Measurements from ENCODE around the gene POLD2.

DNA sequence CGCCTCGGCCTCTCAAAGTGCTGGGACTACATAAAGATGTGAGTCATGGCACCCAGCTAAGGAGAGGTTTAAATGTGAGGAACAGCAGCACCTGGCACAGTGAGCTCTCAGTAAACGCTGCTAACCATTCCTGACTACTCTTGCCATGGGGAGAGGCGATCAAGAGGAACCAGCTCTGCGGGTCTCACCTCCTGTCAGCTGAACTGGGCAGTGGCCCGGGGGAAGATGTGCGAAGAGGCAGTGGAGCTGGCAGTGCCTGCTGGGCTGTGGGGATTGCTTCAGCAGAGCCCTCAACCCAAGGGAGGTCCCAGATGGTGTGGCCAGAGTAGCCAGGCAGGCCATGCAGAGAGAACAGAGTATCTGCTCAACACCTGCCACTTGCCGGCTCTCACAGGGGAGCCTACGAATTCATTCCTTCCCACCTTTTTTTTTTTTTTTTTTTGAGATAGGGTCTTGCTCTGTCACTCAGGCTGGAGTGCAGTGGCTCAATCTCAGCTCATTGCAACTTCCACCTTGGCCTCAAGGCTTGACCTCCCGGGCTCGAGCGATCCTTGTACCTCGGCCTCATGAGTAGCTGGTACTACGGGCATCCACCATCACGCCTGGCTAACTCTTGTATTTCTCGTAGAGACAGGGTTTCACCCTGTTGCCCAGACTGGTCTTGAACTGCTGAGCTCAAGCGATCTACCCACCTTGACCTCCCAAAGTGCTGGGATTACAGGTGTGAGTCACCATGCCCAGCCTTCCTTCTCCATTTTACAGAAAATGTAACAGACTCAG, 47.9 kb downstream of the POLD2 start:
- TF ChIP-seq, protein P1, sequence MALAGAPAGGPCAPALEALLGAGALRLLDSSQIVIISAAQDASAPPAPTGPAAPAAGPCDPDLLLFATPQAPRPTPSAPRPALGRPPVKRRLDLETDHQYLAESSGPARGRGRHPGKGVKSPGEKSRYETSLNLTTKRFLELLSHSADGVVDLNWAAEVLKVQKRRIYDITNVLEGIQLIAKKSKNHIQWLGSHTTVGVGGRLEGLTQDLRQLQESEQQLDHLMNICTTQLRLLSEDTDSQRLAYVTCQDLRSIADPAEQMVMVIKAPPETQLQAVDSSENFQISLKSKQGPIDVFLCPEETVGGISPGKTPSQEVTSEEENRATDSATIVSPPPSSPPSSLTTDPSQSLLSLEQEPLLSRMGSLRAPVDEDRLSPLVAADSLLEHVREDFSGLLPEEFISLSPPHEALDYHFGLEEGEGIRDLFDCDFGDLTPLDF (CRISPR knock-in tag; IDR thresholded peaks at IDR 0.05): no peak
- TF ChIP-seq MIXL1 (CRISPR knock-in tag; IDR thresholded peaks at IDR 0.05): no peak
- TF ChIP-seq, protein P2, sequence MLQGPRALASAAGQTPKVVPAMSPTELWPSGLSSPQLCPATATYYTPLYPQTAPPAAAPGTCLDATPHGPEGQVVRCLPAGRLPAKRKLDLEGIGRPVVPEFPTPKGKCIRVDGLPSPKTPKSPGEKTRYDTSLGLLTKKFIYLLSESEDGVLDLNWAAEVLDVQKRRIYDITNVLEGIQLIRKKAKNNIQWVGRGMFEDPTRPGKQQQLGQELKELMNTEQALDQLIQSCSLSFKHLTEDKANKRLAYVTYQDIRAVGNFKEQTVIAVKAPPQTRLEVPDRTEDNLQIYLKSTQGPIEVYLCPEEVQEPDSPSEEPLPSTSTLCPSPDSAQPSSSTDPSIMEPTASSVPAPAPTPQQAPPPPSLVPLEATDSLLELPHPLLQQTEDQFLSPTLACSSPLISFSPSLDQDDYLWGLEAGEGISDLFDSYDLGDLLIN (CRISPR knock-in tag; IDR thresholded peaks at IDR 0.05; ENCODE audit: borderline replicate concordance): no peak
- TF ChIP-seq, protein P3, sequence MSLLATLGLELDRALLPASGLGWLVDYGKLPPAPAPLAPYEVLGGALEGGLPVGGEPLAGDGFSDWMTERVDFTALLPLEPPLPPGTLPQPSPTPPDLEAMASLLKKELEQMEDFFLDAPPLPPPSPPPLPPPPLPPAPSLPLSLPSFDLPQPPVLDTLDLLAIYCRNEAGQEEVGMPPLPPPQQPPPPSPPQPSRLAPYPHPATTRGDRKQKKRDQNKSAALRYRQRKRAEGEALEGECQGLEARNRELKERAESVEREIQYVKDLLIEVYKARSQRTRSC (CRISPR knock-in tag; IDR thresholded peaks at IDR 0.05; ENCODE audit: low read depth): no peak
- TF ChIP-seq CBFB (CRISPR knock-in tag; IDR thresholded peaks at IDR 0.05): no peak
- no peak for TF ChIP-seq SNRNP70 (IDR thresholded peaks at IDR 0.05; ENCODE audit: low read depth, low read length)
- TF ChIP-seq MZF1 (CRISPR knock-in tag; IDR thresholded peaks at IDR 0.05; ENCODE audit: borderline replicate concordance): no peak
- no peak for TF ChIP-seq TAF1 (CRISPR knock-in tag; IDR thresholded peaks at IDR 0.05)
- no peak for TF ChIP-seq GABPA (IDR thresholded peaks at IDR 0.05; ENCODE audit: low read depth, low read length)
- TF ChIP-seq GABPA (CRISPR knock-in tag; IDR thresholded peaks at IDR 0.05; ENCODE audit: low read depth): no peak
- TF ChIP-seq, protein P4, sequence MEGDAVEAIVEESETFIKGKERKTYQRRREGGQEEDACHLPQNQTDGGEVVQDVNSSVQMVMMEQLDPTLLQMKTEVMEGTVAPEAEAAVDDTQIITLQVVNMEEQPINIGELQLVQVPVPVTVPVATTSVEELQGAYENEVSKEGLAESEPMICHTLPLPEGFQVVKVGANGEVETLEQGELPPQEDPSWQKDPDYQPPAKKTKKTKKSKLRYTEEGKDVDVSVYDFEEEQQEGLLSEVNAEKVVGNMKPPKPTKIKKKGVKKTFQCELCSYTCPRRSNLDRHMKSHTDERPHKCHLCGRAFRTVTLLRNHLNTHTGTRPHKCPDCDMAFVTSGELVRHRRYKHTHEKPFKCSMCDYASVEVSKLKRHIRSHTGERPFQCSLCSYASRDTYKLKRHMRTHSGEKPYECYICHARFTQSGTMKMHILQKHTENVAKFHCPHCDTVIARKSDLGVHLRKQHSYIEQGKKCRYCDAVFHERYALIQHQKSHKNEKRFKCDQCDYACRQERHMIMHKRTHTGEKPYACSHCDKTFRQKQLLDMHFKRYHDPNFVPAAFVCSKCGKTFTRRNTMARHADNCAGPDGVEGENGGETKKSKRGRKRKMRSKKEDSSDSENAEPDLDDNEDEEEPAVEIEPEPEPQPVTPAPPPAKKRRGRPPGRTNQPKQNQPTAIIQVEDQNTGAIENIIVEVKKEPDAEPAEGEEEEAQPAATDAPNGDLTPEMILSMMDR (CRISPR knock-in tag; IDR thresholded peaks at IDR 0.05): no peak
- TF ChIP-seq, protein P5, sequence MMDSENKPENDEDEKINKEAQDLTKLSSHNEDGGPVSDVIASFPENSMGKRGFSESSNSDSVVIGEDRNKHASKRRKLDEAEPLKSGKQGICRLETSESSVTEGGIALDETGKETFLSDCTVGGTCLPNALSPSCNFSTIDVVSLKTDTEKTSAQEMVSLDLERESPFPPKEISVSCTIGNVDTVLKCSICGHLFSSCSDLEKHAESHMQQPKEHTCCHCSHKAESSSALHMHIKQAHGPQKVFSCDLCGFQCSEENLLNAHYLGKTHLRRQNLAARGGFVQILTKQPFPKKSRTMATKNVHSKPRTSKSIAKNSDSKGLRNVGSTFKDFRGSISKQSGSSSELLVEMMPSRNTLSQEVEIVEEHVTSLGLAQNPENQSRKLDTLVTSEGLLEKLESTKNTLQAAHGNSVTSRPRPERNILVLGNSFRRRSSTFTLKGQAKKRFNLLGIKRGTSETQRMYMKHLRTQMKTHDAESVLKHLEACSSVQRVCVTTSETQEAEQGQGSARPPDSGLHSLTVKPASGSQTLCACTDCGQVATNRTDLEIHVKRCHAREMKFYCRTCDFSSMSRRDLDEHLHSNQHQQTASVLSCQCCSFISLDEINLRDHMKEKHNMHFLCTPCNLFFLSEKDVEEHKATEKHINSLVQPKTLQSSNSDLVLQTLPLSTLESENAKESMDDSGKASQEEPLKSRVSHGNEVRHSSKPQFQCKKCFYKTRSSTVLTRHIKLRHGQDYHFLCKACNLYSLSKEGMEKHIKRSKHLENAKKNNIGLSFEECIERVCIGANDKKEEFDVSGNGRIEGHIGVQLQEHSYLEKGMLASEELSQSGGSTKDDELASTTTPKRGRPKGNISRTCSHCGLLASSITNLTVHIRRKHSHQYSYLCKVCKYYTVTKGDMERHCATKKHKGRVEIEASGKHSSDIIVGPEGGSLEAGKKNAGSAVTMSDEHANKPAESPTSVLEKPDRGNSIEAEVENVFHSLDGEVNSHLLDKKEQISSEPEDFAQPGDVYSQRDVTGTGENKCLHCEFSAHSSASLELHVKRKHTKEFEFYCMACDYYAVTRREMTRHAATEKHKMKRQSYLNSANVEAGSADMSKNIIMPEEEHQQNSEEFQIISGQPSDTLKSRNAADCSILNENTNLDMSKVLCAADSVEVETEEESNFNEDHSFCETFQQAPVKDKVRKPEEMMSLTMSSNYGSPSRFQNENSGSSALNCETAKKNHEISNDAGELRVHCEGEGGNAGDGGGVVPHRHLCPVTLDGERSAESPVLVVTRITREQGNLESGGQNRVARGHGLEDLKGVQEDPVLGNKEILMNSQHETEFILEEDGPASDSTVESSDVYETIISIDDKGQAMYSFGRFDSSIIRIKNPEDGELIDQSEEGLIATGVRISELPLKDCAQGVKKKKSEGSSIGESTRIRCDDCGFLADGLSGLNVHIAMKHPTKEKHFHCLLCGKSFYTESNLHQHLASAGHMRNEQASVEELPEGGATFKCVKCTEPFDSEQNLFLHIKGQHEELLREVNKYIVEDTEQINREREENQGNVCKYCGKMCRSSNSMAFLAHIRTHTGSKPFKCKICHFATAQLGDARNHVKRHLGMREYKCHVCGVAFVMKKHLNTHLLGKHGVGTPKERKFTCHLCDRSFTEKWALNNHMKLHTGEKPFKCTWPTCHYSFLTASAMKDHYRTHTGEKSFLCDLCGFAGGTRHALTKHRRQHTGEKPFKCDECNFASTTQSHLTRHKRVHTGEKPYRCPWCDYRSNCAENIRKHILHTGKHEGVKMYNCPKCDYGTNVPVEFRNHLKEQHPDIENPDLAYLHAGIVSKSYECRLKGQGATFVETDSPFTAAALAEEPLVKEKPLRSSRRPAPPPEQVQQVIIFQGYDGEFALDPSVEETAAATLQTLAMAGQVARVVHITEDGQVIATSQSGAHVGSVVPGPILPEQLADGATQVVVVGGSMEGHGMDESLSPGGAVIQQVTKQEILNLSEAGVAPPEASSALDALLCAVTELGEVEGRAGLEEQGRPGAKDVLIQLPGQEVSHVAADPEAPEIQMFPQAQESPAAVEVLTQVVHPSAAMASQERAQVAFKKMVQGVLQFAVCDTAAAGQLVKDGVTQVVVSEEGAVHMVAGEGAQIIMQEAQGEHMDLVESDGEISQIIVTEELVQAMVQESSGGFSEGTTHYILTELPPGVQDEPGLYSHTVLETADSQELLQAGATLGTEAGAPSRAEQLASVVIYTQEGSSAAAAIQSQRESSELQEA (CRISPR knock-in tag; IDR thresholded peaks at IDR 0.05; ENCODE audit: not compliant biosample characterization): no peak
- TF ChIP-seq, protein P6, sequence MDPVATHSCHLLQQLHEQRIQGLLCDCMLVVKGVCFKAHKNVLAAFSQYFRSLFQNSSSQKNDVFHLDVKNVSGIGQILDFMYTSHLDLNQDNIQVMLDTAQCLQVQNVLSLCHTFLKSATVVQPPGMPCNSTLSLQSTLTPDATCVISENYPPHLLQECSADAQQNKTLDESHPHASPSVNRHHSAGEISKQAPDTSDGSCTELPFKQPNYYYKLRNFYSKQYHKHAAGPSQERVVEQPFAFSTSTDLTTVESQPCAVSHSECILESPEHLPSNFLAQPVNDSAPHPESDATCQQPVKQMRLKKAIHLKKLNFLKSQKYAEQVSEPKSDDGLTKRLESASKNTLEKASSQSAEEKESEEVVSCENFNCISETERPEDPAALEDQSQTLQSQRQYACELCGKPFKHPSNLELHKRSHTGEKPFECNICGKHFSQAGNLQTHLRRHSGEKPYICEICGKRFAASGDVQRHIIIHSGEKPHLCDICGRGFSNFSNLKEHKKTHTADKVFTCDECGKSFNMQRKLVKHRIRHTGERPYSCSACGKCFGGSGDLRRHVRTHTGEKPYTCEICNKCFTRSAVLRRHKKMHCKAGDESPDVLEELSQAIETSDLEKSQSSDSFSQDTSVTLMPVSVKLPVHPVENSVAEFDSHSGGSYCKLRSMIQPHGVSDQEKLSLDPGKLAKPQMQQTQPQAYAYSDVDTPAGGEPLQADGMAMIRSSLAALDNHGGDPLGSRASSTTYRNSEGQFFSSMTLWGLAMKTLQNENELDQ (CRISPR knock-in tag; IDR thresholded peaks at IDR 0.05; ENCODE audit: borderline replicate concordance): no peak
- TF ChIP-seq STAT5B (CRISPR knock-in tag; IDR thresholded peaks at IDR 0.05): no peak
